Activated naive CD4-positive, alpha-beta T cell (primary cell): ENCODE results near the gene EBF3.

Experiments
- DNase-seq, 4 experiments: peaks; one replicate each; lab custom pipeline; 2025; lab: John Stamatoyannopoulos, UW

EBF3 gene

DNA sequence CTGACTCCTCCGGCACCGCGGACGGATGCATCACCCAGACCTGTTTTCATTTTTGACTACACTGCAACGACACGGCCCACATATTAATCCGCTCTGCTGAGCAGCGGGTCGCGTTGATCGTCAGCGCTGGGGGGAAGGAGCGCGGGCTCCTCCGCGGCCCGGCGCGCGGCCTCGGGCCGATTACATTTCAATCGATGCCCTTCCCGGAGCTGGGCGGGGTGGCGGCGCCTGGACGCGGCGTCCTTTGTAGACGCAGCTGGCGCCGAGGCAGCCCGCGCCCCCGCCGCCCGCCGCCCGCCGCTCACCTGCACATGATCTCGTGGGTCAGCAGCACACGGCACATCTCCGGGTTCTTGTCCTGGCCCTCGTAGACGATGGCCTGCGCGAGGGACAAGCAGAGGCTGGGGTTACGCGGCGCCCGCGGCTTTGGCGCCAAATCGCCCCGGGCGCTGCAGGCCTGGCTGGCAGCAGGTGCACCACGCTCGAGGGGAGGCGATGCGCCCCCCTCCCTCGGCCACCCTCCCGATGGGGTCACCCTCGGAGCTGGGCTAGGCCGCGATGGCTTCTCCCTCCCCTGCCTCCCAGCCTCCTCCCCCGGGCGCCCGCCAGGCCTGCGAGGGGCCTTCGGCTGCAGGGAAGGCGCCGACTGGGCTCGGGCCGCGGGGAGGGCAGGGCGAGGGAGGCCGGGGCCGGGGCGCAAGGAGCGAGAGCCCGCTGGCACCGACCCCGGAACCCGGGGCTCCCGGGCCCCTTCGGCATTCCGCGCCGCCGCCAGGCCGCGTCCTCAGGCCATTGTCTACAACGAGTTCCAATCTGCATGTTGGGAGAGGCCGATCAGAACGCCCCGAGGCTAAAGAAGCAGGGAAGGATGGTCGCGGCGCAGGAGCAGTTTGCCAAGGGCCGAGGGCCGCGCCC lies 5.2 kb downstream of the EBF3 start:
- no peak for DNase-seq

DNA sequence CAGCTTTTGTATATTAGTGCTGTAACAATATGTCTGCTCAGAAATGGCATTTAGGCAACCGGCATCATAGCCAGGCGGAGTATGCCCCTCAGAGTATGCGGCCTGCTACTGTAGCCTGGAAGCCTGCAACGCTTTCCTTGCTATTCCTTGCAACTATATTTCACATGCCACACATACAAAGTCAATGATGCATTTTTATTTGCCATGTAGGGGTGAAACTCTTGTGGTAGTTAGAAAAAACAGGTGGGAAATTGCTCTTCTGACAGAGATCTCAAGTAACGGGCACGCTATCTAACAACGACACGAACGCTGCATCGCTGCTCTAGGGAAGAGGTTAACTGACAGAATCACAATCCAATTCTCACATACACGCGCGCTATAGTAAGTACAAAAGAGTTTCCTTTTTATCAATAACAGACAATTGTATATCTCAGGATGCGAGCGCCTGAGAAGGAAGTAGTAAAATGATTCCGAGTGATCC lies 5.9 kb downstream of the EBF3 start:
- DNase-seq, result no peak

DNA sequence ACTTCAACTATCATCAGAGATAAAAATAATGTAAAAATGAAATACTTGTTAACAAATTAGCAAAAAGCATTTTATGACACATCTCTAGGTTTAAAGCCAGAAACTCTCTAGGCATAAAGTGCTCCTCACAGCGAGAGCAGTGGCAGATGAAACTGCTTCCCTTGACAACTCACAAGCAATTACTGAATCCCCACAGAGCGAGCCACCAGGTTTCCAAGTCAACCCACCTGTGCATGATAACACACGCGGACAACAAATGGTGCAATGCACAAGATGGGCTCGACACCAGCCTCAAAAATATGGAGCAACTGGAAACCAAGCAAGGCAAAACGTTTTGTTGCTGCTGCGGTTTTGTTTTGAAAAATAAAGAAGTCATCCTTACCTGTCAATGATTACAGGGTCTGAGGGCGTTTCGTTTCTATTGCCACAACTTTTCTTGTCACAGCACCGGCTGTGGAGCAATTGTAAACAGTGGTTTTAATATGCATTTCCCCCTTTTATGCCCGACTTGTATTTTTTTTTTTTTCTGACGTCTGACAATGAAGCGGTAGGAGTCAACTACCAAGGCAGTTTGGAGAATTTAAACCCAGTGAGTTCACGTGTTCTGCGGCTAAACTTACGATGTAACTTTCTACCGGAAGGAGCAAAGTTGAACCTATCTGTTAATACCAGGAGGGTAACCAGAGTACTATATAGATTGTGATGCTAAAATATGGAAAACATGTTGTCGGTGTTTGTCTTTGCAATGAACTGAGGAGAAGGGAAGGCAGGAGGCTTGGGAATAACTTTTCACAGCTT lies 7.0 kb downstream of the EBF3 start:
- DNase-seq, result no peak

DNA sequence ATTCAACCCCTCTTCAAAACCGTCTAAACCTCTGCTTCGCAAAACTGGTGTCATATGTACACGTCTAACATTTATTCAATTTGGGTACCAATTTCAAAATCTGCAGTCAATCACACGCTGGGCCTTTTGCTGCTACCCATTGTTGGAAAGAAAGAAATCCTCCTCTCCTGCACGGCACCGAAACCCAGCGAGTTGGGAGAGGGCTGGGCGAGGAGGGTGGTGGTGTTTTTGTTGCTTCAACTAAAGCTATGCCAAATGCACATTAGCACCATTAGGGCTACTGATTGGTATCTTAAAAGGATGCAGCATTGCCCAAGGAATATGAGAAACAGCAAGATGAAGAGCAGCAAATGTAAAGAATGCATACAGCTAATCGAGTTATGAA lies 7.8 kb downstream of the EBF3 start:
- no peak for DNase-seq

DNA sequence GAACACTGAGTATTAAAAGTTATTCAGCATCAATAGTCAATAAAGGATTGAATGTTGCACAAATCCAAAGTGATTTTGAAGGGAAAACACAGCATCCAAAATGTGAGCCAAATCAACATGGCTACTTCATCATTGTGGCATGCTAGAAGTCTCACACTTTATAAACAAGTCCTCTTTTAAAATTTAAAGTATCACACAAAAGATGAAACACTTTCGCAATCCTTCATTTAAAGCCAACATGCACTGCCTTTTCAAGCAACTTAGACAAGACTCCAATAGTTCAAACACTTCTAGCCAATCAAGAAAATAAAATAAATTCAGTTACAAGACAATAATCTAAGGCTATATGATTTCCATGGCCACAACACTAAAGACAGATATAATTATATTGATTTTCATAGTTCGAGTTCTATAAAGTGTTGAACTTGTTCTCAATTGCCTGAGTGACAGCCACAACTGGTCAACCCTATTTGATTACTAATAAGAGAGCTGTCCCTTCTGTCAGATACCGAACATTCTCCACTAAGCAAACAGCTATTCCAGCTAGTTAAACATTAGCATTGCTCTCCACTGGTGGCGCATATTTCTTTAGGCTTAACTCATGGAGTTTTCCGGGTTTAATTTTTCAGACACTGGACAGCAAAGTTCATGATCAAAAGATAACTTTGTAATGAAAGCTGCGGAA lies 8.3 kb downstream of the EBF3 start:
- no peak for DNase-seq

DNA sequence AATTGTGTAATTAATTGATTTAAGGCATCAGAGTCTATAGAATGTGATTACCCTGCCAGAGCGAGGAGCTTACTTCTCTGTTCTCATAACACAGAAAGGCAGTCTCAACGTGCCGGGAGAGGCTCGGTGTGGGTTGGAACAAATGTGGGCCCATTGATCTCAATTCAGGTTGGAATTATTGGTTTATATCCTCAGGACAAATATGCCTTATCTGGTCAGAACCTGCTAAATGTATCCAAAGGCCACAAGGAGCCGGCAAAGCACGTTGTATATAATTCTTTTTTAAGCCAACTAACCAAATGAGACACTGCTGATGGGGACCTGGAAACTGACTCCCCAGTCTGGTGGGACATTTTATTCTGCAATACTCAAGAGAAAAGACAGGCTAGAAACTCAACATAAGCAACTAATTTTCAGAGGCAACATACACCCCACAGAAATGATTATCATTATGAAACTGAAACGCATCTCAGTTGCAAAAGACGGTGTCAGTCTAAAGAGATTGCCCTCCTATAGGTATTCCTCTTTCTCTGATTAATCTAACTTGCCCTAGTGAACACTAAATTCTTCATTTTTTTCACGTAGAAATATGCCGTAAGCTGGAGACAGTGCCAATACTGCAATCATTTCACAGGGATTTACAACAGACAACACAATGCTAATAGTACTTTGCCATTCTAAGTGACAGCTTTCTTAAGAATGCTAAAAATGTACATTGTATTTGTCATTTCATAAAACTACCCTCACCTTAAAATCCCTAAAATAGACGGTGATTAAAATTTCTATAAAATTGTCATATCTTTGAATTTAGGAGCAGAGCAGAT lies 9.4 kb downstream of the EBF3 start:
- DNase-seq, result no peak

DNA sequence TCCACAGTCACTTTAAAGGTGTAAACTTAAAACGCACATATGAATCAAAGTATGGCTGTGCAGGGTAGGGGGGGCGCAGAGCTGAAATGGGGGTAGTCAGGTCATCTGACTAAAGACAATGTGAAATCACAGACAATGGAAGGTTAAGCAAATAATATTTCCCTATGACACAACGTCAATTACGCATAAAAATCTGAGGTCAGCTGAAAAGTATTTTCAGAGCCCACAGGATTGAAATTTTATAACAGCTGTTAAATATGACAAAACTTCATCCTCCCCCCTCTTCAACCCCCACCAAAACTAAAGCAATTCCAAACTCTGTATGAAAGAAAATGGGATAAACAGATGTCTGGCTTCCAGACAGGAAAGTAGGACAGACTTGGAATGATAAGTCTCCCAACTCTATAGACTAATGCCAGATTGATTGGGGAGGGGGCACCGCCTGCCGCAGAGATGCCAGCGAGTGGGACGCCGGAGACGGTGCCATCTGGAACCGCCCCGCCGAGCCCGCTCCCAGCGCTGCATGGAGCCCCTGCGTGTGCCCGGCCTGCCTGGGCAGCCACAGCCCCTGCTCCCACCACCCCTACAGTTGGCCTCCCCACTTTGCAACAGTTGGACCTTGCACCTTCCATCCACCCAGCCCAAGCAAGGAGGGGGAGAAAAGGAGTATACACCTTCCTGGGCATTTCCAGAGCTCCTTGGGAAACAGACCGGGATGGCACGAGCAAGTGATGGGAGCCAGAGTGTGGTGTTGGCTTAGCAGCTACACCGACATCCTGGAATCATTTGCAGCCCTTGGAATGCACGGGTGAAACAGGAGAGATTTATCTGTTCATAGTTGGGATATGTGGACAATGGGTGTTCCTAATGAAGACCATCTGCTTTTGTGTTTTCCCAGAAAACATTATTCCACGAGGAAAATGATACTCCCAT lies 10.7 kb downstream of the EBF3 start:
- no peak for DNase-seq

DNA sequence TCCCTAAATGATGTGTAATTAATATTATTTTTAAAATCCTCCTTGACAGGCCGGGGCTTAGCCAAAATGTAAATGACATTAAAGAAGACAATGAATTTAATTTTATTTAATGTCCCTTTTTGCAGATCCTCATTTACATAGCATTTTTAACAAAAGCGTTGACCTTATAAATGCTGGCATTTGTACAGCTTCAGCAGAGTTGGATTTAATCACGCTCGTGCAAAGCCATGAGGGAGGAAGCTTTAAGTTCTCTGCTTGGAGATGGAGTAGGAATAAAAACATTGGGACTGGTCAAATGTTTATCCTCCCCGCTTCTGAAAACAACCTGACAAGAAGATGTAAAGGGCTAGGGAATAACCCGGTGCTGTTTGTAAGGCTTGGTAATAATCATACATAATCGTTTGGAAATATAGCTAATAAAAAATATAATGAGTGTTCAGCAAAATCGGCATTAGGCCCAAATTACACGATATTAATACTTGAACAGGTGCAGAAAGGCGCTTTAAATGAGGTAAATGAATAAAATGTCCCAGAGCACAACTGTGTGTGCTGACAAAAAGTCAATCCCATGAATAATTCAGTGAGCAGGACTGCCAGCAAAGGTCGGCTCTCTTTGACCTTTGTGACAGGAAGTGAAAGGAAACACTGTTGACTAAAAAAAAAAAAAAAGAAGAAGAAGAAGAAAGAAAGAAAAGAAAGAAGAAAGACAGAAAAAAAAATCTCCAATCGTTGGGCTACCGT lies 11.5 kb downstream of the EBF3 start:
- no peak for DNase-seq

DNA sequence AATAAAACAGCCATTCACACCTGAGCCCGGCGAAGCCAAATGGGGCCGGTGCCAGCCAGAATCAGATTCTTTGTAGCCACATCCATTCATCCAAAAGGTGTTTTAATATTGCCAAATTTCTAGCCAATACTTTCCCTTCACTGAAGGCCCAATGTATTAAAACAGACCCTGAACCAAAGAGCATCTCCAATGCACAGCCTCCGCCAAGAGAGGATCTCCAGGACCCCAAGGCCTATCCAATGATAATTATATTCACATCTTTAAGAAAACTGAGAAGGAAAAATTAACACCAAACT lies 12.2 kb downstream of the EBF3 start:
- DNase-seq, result no peak

DNA sequence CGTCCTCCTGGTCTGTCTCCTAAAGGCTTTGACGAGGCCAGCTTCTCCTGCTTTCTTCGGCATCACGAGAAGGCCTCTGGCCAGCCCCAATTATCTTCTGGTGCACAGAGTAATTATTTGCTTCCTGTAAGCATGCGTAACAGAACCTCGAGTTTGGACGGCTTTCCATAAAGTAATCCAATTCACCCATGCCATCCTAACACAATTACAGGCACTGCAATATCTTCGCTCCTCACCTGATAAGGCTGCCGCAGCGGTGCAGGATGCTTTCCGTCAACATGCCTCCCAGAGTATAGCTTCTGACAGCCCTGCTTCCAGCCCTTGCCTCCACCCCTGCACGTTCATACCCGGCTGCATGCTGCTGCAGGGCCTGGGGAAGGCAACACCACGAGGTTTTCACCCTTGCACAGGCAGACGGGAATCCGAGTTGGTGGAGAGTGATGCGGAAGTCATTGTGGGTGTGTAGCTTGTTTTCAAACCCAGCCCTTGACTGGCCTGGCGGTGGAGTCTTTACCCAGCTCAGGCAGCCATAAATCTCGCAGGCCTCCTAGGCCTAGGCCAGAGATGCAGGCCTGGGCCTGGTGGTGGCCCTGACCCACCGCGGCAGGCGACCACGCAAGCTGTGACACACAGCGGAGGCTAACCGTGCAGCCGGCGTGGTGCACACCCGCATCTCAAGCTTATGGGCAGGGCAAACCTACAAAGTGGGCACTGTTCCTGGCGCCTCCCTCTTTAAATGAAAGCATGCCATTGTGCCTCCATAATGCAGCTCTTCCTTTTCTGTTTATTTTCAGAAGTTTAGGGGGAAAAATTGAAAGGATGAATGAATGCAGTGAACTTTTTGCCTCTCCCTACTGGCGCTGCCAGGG lies 12.7 kb downstream of the EBF3 start:
- no peak for DNase-seq

DNA sequence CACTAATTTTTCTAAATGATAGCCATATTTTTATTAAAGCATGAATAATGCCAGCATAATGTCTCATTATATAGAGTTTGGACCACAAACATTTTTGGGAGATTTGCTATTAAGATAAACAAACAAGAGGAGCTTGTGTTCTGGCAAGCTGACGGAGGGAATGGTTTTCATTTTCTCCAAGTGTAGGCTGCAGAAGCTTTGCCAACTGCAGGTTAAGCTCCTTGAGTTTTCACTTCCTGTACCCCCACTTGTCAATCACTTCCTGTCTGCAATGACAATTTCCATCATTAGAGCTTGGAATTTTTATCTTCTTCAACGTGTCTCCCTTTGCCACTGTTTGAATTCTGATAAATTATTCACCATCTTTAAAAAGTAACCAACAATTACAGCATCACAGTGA lies 13.4 kb downstream of the EBF3 start:
- no peak for DNase-seq

DNA sequence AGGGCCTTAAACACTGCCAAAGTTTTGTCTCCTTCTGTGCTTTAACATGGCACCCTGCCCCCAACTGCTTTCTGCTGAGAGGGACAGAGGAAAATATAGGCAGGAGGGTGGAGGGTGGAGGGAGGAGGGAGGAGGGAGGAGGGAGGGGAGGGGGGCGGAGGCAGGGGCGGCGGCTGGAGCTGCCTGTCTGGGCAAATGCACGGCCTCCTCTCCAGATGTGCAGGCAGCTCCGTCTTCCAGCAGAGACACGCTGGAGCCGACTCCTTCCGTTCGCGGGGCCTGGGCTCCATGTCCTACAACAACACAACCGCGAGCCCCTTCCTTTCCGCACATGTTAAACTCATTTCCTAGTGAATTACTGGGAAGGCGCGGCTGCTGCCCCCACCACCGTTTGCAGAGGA lies 14.2 kb downstream of the EBF3 start:
- DNase-seq, result no peak

DNA sequence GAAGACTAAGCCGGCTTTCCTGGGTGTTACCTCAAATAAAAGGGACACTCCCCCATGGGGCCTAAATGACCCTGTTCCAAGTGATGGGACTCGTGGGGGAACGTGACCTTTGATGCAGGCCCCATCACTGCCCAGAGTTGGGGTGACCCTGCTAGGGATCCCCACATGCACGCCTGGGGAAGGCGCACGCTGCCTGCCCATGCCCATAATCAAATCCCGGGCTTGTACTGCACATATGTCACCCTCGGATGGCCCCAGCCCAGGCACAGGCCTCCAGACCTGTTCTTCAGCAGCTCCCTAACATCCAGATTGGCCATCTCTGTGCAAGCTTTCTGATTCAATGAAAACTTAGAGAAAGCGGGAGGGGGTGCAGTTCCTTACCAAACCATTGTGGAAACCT lies 14.7 kb downstream of the EBF3 start:
- DNase-seq, result no peak

DNA sequence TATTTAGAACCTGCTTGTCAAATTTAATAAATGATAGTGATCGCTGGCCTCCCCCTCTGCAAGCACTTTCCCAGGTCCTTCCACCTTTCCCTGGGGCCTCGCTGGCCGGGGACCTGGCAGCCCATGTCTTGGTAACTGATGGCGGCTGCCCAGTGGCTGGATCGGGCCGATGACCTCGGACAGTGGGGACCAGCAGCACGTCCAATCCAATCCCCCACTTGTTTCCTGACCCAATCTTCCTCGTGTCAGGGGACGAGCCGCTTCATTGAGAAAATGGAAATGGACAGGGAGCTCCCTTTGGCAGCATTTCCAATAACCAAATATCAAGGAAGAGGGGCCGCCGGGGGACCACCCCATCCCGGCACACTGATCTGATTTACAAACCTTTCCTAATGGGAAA lies 17.2 kb downstream of the EBF3 start:
- DNase-seq, result no peak

DNA sequence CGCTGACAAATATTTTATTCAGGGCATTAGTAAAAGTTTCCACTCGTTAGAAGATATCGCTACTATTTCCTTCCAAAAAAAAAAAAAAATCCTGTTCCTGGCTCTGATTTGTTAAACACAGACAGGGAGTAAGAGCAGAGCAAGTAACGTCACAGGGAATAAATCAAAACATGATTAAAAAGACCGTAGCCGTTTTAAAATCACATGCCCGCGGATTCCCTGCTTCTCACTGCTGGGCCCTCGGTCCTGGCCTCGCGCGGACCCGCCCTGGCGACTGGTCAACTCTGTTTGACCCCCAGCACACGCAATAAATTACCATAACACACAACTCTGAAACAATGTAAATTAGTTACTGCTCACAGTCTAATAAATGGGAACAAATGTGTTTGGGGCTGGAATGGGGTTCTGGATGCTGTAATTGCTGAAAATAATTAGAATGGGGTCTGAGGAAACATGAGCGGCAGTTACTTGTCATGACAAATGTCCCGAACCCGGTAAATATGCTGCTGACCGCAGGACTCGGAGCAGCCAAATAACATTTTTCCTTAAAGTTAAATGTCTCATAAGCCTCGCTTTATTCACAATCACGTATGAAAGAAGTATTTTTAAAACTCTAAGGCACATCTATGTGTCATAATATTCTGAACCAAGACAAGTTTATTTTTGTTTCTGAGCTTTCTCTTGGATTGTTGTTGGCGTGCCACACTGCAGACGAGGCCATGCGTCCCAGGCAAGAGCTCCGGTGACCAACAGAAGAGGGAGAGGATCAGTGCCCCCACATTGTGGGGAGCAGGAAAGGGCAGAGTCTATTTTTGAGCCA lies 17.9 kb downstream of the EBF3 start:
- no peak for DNase-seq

DNA sequence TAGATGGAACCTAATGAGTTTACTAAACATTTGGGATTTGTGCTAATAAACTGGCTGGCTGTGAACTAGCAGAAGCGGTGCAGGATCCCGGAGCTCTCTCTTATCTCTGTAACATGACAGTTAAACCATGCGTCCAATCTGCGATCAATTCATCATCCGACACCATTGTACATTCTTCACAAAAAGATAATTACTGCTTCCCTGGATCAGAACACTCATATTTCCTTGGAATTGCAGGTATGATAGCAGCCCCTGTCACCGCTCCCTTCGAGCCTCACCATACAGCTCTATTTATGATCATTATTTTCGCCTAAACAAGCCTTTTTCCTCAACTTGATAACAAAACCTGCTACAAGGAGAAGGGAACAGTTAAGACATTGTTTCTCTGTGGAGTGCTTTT lies 18.5 kb downstream of the EBF3 start:
- no peak for DNase-seq

DNA sequence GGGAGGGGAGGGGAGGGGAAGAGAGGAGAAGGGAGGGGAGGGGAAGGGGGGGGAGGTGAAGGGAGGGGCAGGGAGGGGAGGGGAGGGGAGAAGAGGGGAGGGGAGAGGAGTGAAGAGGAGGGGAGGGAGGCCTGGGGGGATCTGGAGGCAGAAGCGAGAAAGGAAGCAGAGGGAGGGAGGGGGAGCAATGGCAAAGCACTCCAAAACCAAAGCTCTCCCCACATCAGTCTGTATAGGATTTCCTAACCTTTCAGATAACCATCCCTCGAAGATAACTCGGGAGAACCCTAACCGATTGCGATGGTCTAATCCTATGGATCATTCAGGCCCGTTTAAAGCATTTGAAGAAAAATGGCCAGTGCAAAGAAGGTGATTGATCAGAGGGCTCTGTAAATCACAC lies 19.0 kb downstream of the EBF3 start:
- DNase-seq, result no peak

DNA sequence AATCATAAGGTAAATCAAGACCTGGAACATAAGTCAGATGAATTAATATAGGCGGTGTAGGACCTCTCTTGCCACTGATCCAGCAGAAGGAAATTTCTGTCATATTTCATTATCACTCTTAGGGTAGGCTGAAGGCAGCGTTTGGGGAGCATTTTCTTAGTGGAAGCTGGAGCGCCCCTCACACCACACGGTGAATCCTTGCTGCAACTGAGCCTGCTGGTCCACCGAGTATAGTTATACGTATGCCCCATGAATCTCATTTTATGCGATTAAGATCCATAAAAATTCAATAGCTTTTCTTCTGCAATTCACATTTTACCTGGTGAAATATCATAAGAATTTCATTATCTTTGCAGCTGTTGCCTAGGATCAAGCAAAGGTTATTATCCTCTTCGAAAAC lies 19.6 kb downstream of the EBF3 start:
- no peak for DNase-seq
